Peyer's patch (tissue), 4 donors: ENCODE data around the gene FCN1. TPM values are rescaled to one million over a fixed set of nuclear protein-coding genes. Genes with fewer than 3 reads are reported as not detected.

Experiments
- DNase-seq, 3 donors: peaks; one replicate each; pipeline ENCODE4 v3.0.0-alpha.2; 2017 to 2019
- H3K27ac ChIP-seq, 4 donors: fragments of 200-600 bp; sonication (generic); one replicate each; pipeline ENCODE4 v1.5.1; 2016 to 2019
- H3K27me3 ChIP-seq, 2 donors: fragments of 200-600 bp; sonication (generic); one replicate each; pipeline ENCODE4 v1.5.1; 2019
- H3K36me3 ChIP-seq, 3 donors: fragments of 200-600 bp; sonication (generic); one replicate each; pipeline ENCODE4 v1.5.1; 2016 to 2019
- H3K4me1 ChIP-seq, 4 donors: fragments of 200-600 bp; sonication (generic); one replicate each; pipeline ENCODE4 v1.5.1; 2016 to 2019
- H3K4me3 ChIP-seq, 4 donors: fragments of 200-600 bp; sonication (generic); 1 replicate in 3 of 4; 2 replicates in 1 of 4; pipeline ENCODE4 v1.5.1; 2016 to 2019; ENCODE audit warnings: mild to moderate bottlenecking in 1 of 4
- H3K9me3 ChIP-seq, 4 donors: fragments of 200-600 bp; sonication (generic); one replicate each; pipeline ENCODE4 v1.5.1; 2016 to 2019; ENCODE audit warnings: mild to moderate bottlenecking in 1 of 4
- CTCF ChIP-seq, 6 experiments: fragments of 450-650 bp in 4 of 6; fragments of 200-600 bp in 2 of 6; sonication (generic) in 1 of 6; IDR thresholded peaks; one replicate each; pipeline ENCODE4 v1.5.1; 2017 to 2019; ENCODE audit warnings: antibody characterized with exemption in 6 of 6, mild to moderate bottlenecking in 3 of 6, moderate library complexity in 1 of 6
- POLR2A ChIP-seq, 2 donors: fragments of 450-650 bp; IDR thresholded peaks; one replicate each; pipeline ENCODE4 v1.5.1; 2017; ENCODE audit warnings: antibody characterized with exemption in 2 of 2, mild to moderate bottlenecking in 2 of 2, moderate library complexity in 2 of 2
- total RNA-seq, 4 donors: library from RNA; depleted of rRNA; stranded (reverse); fragments of >200 nt; gene quantifications; one replicate each; pipeline ENCODE4 v1.1.0, GENCODE V29; 2016

Gene FCN1
- total RNA-seq, 4 donors from 2014 or later, result 2.5 TPM; not detected in 3

GRCh38 chr9:134918646-134919045, 934 bp upstream of the FCN1 start:
- Histone ChIP-seq H3K4me1 (no peaks in the 10 kb centered on the region), H3K36me3 (no peaks in the 10 kb centered on the region), H3K27ac (no peak overlapping the region), H3K27me3 (no peaks in the 10 kb centered on the region), H3K4me3 (no peak overlapping the region), H3K9me3 (no peaks in the 10 kb centered on the region)
- DNase-seq, result peak in 1 of 3 donors; percentile 18
- TF ChIP-seq POLR2A (IDR thresholded peaks at IDR 0.05), result no peak
- TF ChIP-seq CTCF (IDR thresholded peaks at IDR 0.05), result no peak

- no peaks in the 10 kb centered on the region for H3K36me3 ChIP-seq
- no peaks in the 10 kb centered on the region for H3K4me1 ChIP-seq
- DNase-seq, result peak in 1 of 3 donors; percentile 32
- no peak overlapping the region for H3K27ac ChIP-seq
- no peak overlapping the region for H3K4me3 ChIP-seq
- H3K27me3 ChIP-seq, result no peaks in the 10 kb centered on the region
- no peak for TF ChIP-seq CTCF (IDR thresholded peaks at IDR 0.05)
- no peak for TF ChIP-seq POLR2A (IDR thresholded peaks at IDR 0.05)
- H3K9me3 ChIP-seq, result no peaks in the 10 kb centered on the region
Observed at GRCh38 chr9:134916161-134916665, 1.5 kb downstream of the FCN1 start.

GRCh38 chr9:134915046-134915985, 2.4 kb downstream of the FCN1 start:
- Histone ChIP-seq H3K27ac (no peak overlapping the region), H3K27me3 (no peaks in the 10 kb centered on the region), H3K4me1 (no peaks in the 10 kb centered on the region), H3K9me3 (no peaks in the 10 kb centered on the region), H3K36me3 (no peaks in the 10 kb centered on the region), H3K4me3 (no peak overlapping the region)
- DNase-seq, result peak in 1 of 3 donors; percentile 28
- TF ChIP-seq CTCF (IDR thresholded peaks at IDR 0.05) (no peak), POLR2A (IDR thresholded peaks at IDR 0.05) (no peak)

DNA sequence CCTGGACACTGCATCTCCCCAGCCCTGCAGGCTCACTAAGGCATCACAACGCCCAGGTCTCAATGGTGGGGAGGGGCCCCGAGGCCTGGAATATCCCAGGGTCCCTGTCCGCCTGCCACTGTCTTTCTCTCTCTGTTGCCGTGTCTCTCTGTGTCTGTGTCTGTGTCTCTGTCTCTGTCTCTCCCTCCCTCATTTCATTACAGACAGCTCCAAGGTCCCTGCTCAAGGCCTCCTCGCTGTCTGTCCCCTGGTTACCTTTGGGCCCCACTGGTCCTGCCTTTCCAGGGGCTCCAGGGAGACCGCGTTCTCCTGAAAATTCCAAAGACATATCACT, 3.2 kb downstream of the FCN1 start:
- Histone ChIP-seq H3K27me3 (no peaks in the 10 kb centered on the region), H3K9me3 (no peaks in the 10 kb centered on the region)

More for the DNA sequence above, 3.2 kb downstream of the FCN1 start:
- Histone ChIP-seq H3K4me3 (no peak overlapping the region), H3K36me3 (no peaks in the 10 kb centered on the region), H3K27ac (no peak overlapping the region), H3K4me1 (no peaks in the 10 kb centered on the region)
- no peak for TF ChIP-seq POLR2A (IDR thresholded peaks at IDR 0.05)
- no peak for TF ChIP-seq CTCF (IDR thresholded peaks at IDR 0.05)
- no peak for DNase-seq
